GM19467 (cell line): ENCODE results near the gene WWP2.

Source experiments
- ATAC-seq: cut with Tn5 transposase; IDR thresholded peaks from one replicate; pipeline ENCODE4 v1.9.1; 2021; ENCODE audit warnings: mild to moderate bottlenecking, moderate library complexity; ENCODE audit not compliant: unreplicated experiment

Gene WWP2

GRCh38 chr16:69830146-69830533 is 68.0 kb downstream of the WWP2 start:
- no peak for ATAC-seq

DNA sequence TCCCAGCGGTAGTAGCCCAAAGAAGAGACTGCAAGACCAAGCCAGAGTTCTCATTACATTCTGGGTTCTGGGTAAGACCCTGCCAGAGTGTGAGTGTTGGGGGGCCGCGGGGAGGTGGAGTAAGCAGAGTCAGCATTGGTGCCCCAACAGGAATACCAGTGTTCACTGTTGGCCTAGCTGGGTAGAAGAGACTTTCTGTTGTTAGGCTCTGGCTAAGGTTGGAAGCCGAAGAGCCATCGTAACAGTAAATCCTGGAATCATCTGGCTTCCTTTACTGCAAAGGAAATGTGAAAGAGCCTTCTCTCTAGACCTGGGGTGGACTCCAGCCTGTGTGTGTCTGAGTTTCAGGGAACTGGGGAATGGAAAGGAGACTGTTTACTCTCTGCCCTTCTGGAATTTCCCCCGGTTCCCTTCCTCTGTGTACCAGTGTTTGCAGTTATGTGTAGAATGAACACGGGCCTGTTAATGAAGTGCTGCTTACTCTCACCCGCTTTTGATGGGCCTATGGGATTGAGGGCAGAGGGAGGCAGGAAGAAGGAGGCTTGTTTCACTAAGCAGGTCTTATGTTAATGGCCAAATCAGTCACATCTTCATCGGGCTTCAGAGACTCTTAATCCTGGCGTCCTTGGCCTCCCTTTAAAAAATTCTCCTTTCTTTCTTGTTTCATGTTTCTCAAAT is 68.5 kb downstream of the WWP2 start:
- ATAC-seq: no peak

DNA sequence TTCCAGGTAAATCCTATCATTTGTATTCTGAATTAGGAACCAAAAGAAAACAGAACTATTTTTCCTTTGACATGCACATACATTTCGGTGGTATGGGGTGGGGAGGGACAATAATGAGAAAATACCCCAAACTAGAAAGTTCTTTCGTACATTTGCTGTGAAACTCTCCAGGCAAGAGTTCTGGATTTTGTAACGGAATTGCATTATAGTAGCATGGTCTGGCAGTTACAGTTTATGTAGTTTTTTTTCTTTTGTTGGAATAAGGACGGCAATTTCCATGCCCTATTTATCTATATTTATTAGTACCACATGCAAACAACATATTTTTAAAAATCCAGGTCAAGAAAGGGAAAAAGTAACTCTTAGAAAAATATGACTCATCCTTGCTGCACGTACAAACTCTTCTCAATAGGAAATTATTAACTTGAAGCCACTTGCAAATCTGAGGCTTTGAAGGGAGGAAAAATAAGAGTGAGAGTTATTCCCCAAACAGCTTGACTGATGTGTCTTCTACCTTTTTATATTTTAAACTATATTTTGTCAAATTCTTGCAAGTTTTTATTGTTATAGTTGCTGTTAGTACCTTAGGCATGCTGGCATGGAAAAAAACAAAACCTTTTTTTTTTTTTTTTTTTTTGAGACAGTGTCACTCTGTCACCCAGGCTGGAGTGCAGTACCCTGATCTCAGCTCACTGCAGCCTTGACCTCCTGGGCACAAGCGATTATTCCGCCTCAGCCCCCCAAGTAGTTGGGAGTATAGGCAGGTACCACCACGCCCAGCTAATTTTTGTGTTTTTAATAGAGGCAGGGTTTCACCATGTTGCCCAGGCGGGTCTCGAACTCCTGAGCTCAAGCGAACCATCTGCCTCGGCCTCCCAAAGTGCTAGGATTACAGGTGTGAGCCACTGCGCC is 69.3 kb downstream of the WWP2 start:
- ATAC-seq: no peak

GRCh38 chr16:69833357-69834282 is 71.5 kb downstream of the WWP2 start:
- no peak for ATAC-seq

DNA sequence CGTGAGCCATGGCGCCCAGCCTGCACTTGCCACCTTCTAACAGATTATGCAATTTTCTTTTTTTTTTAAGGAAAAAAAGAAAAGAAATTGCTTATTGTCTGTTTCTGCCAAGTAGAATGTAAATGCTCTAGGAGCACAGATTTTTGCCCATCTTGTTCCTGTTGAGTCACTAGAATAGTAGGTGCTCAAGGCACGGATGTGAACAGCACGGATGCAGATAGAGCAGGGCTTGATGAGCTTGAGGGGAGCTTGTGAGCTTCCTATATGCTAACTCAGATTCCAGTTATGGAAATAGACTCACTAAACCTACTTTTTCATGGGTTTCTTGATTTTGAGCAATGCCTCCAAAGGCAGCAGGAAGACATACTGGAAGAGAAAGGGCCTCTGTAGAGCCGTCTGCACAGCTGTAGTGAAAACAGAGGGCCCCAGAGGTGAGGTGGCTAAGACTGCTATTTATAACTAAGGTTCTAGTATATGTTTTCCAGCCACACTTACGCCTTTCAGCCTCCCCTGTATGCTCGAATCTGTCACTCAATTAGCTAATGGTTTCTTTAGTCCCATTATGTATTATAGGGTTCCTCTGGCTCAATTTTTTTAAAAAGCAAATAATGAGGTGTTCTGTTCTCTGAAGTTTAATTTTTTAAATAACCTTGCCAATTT is 72.8 kb downstream of the WWP2 start:
- no peak for ATAC-seq

- ATAC-seq: no peak
Observed at GRCh38 chr16:69836257-69836656, 74.1 kb downstream of the WWP2 start.

DNA sequence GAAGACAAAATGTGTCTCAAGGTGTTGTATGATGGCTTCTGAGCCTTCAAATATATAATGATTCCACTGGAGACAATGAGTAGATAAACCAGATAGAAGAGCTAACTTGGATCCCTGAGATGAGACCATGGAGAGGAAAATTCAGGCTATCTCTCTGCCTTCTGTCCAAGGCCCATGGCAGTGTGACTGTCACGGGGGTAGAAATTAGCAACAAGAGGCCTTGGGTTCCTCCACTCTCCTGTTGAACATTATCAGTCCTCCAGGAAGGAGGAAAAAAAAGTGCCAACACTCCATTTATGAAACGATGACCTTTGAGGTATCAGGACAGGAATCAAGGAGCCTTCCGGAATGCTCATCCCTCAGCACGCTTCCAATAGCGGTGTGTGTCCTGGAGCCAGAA is 75.2 kb downstream of the WWP2 start:
- ATAC-seq: no peak

GRCh38 chr16:69838489-69838888 is 76.4 kb downstream of the WWP2 start:
- no peak for ATAC-seq

DNA sequence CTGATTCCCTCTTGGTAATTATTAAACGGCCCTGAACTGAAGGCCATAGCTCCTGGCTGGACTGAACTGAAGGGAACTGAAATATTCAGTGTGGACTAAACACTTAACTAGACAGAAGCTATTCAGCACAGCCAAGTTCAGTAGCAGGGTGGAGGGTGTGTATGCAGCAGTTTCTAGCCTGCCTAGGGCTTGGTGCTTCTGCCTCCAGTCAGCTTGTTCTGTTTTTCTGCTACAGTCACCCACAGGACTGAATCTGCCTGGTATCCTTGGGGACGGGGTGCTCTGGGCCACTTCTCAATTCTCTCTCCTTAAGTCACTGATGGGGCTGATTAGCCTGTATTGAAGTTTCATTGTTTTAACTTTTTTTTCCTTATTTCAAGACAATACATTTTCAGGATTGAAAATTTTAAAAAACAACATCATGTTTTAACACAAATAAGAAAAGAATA is 77.1 kb downstream of the WWP2 start:
- no peak for ATAC-seq

GRCh38 chr16:69839798-69840409 is 77.8 kb downstream of the WWP2 start:
- ATAC-seq: no peak

- ATAC-seq: no peak
Observed at GRCh38 chr16:69840975-69841374, 78.8 kb downstream of the WWP2 start.

GRCh38 chr16:69844441-69844840 is 82.3 kb downstream of the WWP2 start:
- no peak for ATAC-seq

DNA sequence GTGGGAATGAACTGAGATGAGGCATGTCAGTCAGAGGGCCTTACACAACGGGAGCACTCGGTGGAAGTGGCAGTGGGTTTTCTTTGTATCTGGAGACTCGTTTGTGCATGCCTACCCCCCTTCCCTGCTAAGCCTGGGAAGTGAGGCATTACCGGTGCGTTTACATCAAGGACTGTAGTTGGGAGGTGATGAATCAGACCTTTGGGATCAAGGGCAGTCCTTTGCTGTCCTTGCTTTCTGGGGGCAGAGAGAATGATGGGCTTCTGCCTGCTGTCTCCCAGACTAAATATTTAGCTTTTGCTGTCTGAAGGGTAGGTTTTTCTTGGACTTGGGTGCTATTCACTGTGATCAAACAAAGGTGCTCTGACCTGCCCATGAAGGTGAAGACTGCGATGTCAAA is 83.0 kb downstream of the WWP2 start:
- ATAC-seq: no peak

GRCh38 chr16:69847643-69848042 is 85.5 kb downstream of the WWP2 start:
- ATAC-seq: no peak

DNA sequence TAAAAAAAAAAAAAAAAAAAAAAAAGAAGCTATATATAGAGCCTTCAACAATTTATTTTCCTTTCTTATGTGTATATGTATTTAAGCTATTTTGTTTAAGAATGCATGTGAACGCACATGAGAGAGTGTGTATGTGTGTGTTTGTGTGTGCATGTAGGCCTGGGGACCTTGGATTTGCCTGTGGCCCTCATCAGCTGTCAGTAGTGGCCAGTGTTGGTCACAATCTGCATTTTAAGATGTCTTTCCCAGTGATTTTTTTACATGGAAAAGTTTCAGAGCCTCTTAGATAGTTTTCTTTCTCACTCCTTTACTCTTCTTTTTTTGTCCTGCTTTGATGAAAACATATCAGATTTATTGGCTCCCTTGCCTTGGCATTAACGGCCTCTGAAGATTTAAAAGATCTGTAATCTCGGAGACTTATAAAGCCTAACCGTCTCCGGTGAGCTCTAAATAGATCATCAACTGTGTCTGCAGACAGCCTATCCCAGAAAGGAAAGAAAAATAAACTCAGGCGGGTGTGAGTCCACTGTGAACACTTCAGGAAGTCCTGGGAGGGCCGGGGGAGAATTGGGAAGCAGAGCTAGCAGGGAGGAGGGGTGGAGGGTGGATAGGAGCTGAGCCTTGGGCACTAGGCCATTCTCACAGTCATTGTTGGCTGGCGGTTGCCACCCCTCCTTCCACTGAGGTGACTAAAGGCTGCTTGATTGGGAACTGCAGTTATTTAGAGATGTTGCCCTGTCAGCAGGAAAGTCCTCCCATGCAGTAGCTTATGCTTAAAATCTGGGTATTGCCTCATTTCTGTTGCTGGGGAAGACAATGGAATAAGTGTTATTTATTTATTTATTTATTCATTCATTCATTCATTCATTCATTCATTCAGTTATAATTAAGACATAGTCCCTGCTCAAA is 86.8 kb downstream of the WWP2 start:
- ATAC-seq: no peak

DNA sequence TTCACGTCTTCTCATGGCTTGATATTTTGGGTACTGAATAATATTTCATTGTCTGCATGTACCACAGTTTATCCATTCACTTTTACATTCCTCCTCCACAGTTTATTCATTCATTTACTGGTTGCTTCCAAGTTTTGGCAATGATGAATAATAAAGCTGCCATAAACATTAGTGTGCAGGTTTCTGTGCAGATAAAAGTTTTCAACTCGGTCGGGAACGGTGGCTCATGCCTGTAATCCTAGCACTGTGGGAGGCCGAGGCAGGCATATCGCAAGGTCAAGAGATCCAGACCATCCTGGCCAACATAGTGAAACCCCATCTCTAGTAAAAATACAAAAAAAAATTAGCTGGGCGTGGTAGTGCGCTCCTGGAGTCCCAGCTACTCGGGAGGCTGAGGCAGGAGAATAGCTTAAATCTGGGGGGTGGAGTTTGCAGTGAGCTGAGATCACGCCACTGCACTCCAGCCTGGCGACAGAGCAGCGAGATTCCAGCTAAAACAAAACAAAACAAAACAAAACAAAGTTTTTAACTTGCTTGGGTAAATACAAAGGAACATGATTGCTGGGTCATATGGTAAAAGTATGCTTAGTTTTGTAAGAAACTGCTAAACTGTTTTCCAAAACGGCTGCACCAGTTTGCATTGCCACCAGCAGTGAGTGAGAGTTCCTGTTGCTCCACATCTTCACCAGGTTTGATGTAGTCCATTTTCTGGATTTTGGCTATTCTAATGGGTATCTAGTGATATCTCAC is 89.5 kb downstream of the WWP2 start:
- ATAC-seq: no peak

- ATAC-seq: no peak
Observed at GRCh38 chr16:69852815-69853214, 90.7 kb downstream of the WWP2 start.

DNA sequence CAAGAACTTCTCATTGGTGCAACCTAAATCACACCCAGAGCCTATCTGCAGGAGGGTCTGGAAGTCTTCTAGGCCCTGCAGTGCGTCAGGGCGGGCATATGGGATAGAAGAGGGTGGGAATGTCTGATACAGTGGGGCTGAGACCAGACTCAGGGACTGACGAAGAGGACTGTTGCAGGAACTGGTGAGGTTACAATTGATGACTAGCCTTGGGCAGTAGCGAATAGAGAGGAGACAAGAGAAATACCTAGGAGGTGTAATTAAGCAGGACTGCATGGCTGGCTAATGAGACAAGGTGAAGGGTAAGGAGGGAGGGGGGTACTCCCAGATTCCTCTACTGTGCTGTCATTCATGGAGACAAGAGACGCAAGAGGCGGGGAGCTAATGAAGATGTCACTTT is 91.3 kb downstream of the WWP2 start:
- ATAC-seq: no peak
